B cell (primary cell): ENCODE data around the gene ENDOU.

Experiments
- EZH2 ChIP-seq: IDR thresholded peaks from 2 replicates; pipeline ENCODE4 v1.6.1; 2012; ENCODE audit warnings: borderline replicate concordance, low read depth, mild to moderate bottlenecking, moderate library complexity, low read length; ENCODE audit not compliant: insufficient read depth, poor library complexity, severe bottlenecking
- TF ChIP-seq, protein P1 (sequence below): fragments of 200-600 bp; IDR thresholded peaks from one replicate; pipeline ENCODE4 v1.8.0; 2022; ENCODE audit warnings: antibody characterized with exemption, mild to moderate bottlenecking

DNA sequence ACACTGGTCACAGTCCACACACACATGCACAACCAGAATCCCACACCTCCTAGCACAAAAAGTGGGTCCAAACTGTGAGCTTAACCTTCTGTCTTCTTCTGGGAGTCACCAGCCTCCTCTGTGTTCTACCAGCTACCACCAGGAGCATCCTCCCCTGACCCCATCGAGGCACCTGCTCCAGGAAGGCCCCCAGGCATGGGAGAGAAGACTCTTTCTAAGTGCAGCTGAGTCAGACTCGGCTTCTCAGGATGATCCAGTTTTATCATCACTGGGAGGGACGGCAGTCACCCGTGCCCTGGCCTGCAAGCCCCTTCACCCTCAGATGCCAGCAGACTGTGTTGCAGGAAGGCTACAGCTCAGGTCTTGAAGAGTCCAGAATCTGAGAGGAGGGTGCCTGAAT is 7.9 kb upstream of the ENDOU start:
- TF ChIP-seq, protein P1, sequence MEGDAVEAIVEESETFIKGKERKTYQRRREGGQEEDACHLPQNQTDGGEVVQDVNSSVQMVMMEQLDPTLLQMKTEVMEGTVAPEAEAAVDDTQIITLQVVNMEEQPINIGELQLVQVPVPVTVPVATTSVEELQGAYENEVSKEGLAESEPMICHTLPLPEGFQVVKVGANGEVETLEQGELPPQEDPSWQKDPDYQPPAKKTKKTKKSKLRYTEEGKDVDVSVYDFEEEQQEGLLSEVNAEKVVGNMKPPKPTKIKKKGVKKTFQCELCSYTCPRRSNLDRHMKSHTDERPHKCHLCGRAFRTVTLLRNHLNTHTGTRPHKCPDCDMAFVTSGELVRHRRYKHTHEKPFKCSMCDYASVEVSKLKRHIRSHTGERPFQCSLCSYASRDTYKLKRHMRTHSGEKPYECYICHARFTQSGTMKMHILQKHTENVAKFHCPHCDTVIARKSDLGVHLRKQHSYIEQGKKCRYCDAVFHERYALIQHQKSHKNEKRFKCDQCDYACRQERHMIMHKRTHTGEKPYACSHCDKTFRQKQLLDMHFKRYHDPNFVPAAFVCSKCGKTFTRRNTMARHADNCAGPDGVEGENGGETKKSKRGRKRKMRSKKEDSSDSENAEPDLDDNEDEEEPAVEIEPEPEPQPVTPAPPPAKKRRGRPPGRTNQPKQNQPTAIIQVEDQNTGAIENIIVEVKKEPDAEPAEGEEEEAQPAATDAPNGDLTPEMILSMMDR, result no peak
- TF ChIP-seq EZH2, result no peak
